ENCODE measurements around the gene ATMIN. TPM values are rescaled to one million over a fixed set of nuclear protein-coding genes. Genes with fewer than 3 reads are reported as not detected.

Gene ATMIN
- total and polyA plus RNA-seq, 2 donors (not counting 3 experiments of a cell fraction or from before 2014, with no cell fraction given): 15.0 to 22.4 TPM

- DNase-seq (ENCODE audit: low read depth, low spot score) (peak; percentile 69), FAIRE-seq (peak; percentile 66)
- H2AFZ ChIP-seq (ENCODE audit: low read depth, low read length): no peak overlapping the region
- H3K27me3 ChIP-seq (ENCODE audit: control insufficient read depth in 2 of 2, insufficient read depth in 2 of 2, low read length in 2 of 2): no peaks in the 10 kb centered on the region
- no peaks in the 10 kb centered on the region for H4K20me1 ChIP-seq (replicated peaks; ENCODE audit: control insufficient read depth, extremely low read depth, insufficient read depth, low read length)
- no peaks in the 10 kb centered on the region for H3K36me3 ChIP-seq (ENCODE audit: control insufficient read depth in 2 of 2, extremely low read depth in 1 of 2, insufficient read depth in 2 of 2, low read length in 2 of 2)
- dilution Hi-C loops (cut with MboI; ENCODE audit: extremely low pct_ligation_motif_present, low sequenced_read_pairs) (no loop called here), intact Hi-C loops (cut with micrococcal nuclease) (loop anchor here (1.0 kb wide), 4 partner anchors 8 to 61 kb away; partner anchors contain the start of gene CMC2)
- H3K27ac ChIP-seq (ENCODE audit: insufficient read depth, low read depth, low read length): peak overlapping the region; percentile 74
- H3K9ac ChIP-seq (replicated peaks; ENCODE audit: extremely low read depth, insufficient read depth, low read length): peak overlapping the region; percentile 69
- peaks cover 31% of the 10 kb centered on the region for H3K4me1 ChIP-seq (ENCODE audit: control insufficient read depth, extremely low read depth, insufficient read depth, low read length)
- peaks cover 80% of the 10 kb centered on the region for H3K79me2 ChIP-seq (ENCODE audit: control insufficient read depth, insufficient read depth, low read length)
- peak; percentile 21 for TF ChIP-seq FOS (IDR thresholded peaks at IDR 0.05; ENCODE audit: borderline replicate concordance, insufficient read depth, low read length)
- TF ChIP-seq, protein P1, sequence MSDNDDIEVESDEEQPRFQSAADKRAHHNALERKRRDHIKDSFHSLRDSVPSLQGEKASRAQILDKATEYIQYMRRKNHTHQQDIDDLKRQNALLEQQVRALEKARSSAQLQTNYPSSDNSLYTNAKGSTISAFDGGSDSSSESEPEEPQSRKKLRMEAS (IDR thresholded peaks at IDR 0.05; ENCODE audit: insufficient read depth, insufficient read length): no peak
- peak overlapping the region in 1 of 3 experiments; percentile 36 for H3K4me3 ChIP-seq (replicated peaks in 1 of 3; ENCODE audit: insufficient read depth in 1 of 3, low read depth in 1 of 3, low read length in 3 of 3)
- no peaks in the 10 kb centered on the region for H3K9me1 ChIP-seq (replicated peaks; ENCODE audit: control insufficient read depth, extremely low read depth, insufficient read depth, low read length)
- ChIA-PET CTCF (interaction anchor here (0.9 to 3.3 kb wide), 11 partner anchors 9 to 69 kb away, joined by 3 to 38 read pairs (median 5); partner anchors contain the start of genes ATMIN and CENPN), POLR2A (interaction anchor here (0.5 to 1.4 kb wide), 7 partner anchors 9 to 526 kb away, joined by 4 to 7 read pairs (median 5); partner anchors contain the start of genes CENPN and CMC2)
- H3K9me3 ChIP-seq (replicated peaks; ENCODE audit: control insufficient read depth, insufficient read depth, low read length): no peaks in the 10 kb centered on the region
- no TSS peak for BruUV-seq (replicated peaks)
- H3K4me2 ChIP-seq (ENCODE audit: insufficient read depth, low read length): peak overlapping the region; percentile 84
Measured at GRCh38 chr16:80993307-80993706, 42.3 kb upstream of the ATMIN start.

- peak overlapping the region; percentile 84 for H3K4me2 ChIP-seq (ENCODE audit: insufficient read depth, low read length)
- H3K27me3 ChIP-seq (ENCODE audit: control insufficient read depth in 2 of 2, insufficient read depth in 2 of 2, low read length in 2 of 2): no peaks in the 10 kb centered on the region
- no peaks in the 10 kb centered on the region for H4K20me1 ChIP-seq (replicated peaks; ENCODE audit: control insufficient read depth, extremely low read depth, insufficient read depth, low read length)
- TSS peak; percentile 99 for BruUV-seq (replicated peaks)
- no peak for TF ChIP-seq JUN (IDR thresholded peaks at IDR 0.05; ENCODE audit: borderline replicate concordance, insufficient read depth, insufficient read length, low read depth)
- TF ChIP-seq, protein P1 (IDR thresholded peaks at IDR 0.05; ENCODE audit: insufficient read depth, insufficient read length): no peak
- TF ChIP-seq MYC (IDR thresholded peaks at IDR 0.05; ENCODE audit: low read depth, low read length): no peak
- TF ChIP-seq FOS (IDR thresholded peaks at IDR 0.05; ENCODE audit: borderline replicate concordance, insufficient read depth, low read length): no peak
- no peak for TF ChIP-seq POLR2A (IDR thresholded peaks at IDR 0.05; ENCODE audit: low read depth, low read length)
- H3K4me3 ChIP-seq (replicated peaks in 1 of 3; ENCODE audit: insufficient read depth in 1 of 3, low read depth in 1 of 3, low read length in 3 of 3): peak overlapping the region in 1 of 3 experiments; percentile 36
- no peaks in the 10 kb centered on the region for H3K9me3 ChIP-seq (replicated peaks; ENCODE audit: control insufficient read depth, insufficient read depth, low read length)
- POLR2A ChIA-PET: interaction anchor here (0.5 to 1.4 kb wide), 7 partner anchors 10 to 525 kb away, joined by 4 to 7 read pairs (median 5); partner anchors contain the start of genes CENPN and CMC2
- peak overlapping the region; percentile 74 for H3K27ac ChIP-seq (ENCODE audit: insufficient read depth, low read depth, low read length)
- H3K4me1 ChIP-seq (ENCODE audit: control insufficient read depth, extremely low read depth, insufficient read depth, low read length): peaks cover 31% of the 10 kb centered on the region
- H3K79me2 ChIP-seq (ENCODE audit: control insufficient read depth, insufficient read depth, low read length): peaks cover 85% of the 10 kb centered on the region
- H3K9ac ChIP-seq (replicated peaks; ENCODE audit: extremely low read depth, insufficient read depth, low read length): peak overlapping the region; percentile 69
- dilution Hi-C loops (cut with MboI; ENCODE audit: extremely low pct_ligation_motif_present, low sequenced_read_pairs): no loop called here
- FAIRE-seq (no peak), DNase-seq (ENCODE audit: low read depth, low spot score) (no peak)
- H3K36me3 ChIP-seq (ENCODE audit: control insufficient read depth in 2 of 2, extremely low read depth in 1 of 2, insufficient read depth in 2 of 2, low read length in 2 of 2): no peaks in the 10 kb centered on the region
- CTCF ChIA-PET: interaction anchor here (0.9 to 3.3 kb wide), 10 partner anchors 10 to 69 kb away, joined by 3 to 38 read pairs (median 6); partner anchors contain the start of genes ATMIN and CENPN
- H3K9me1 ChIP-seq (replicated peaks; ENCODE audit: control insufficient read depth, extremely low read depth, insufficient read depth, low read length): no peaks in the 10 kb centered on the region
- no peak overlapping the region for H2AFZ ChIP-seq (ENCODE audit: low read depth, low read length)
- intact Hi-C loops (cut with micrococcal nuclease): loop anchor here (1.0 kb wide), 4 partner anchors 9 to 62 kb away; partner anchors contain the start of gene CMC2
Measured at GRCh38 chr16:80993834-80994233, 41.8 kb upstream of the ATMIN start.

Measured in endothelial cell of umbilical vein (primary cell).